IPS-11a (cell line): ENCODE measurements around the gene SEMA5A.

Experiments
- H3K4me3 ChIP-seq: one replicate; pipeline ENCODE4 v1.5.1; 2013; ENCODE audit warnings: low read depth, low read length, control low read depth

Gene SEMA5A

GRCh38 chr5:9551567-9552537 is 6.0 kb upstream of the SEMA5A start:
- H3K4me3 ChIP-seq = no peak overlapping the region

GRCh38 chr5:9549941-9550340 is 4.1 kb upstream of the SEMA5A start:
- no peak overlapping the region for H3K4me3 ChIP-seq

DNA sequence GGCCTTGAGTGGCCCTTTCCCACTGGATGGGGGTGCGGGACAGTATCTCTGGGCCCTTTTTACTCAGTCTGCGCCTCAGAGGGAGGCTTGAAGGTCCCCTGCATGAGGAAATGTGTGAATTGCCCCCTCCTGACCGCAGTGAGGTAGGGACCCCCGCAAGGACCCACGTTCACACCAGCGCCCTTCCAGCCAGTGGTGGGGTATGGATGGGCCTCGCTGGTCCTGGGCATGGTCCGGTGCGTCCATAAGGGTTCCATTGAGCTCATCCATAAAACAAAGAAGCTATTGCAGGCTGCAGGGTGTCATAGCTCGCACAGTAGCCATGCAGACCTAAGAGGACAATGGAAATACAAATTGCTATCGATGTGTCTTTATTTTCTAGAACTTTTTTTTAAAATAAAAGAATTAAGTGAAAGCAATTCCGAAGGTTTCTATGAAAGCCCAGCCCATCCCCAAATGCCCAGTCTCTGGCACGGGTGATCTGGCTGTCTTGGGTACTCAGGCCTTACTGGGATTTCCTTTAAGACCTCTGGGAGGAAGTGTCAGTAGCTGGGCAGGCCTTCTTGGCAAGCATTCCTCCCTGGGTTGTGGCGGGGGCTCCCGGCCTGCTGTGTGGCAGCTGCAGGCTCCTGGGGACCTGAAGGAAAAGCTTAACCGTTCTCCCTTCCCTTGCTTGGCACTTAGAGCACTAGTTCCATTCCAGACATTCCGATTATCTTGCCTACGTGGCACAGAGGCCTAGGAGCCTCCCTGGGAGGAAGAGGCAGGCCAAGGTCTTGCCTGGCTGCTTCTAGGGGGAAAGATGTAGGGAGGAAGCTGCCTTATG is 1.5 kb upstream of the SEMA5A start:
- peak overlapping the region; percentile 4 for H3K4me3 ChIP-seq

GRCh38 chr5:9545136-9545991 is 511 bp downstream of the SEMA5A start:
- H3K4me3 ChIP-seq = peak overlapping the region; percentile 66

DNA sequence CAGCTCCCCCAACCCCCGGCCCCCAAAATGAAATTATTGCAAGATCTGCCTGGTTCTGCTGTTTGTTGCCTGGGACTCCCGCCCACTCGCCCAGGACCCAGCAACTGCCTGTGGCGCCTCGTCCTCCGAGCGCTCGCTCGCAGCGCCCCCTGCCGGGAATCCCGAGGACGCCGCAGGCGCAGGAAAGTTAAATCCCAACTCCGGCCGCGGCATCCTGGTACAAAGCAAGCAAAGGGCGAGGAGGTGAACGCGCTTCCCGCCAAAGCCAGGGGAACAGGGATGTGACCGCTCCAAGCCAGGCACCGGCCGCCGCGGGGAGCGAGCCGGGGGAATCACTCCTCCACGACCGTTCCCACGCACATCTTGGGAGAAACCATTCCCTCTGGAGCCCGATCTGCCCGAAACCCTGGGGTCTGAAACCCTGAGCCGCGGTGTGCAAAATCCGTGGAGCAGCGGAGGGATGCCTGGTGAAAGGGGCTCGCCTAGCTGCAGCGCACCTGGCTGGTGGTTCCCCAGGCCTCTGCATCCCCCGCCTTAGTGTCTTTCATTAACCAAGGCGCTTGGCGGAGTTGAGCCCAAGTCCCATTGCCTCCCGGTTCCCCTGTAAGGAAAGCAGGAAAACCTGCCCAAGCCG is 1.3 kb downstream of the SEMA5A start:
- peak overlapping the region; percentile 66 for H3K4me3 ChIP-seq

GRCh38 chr5:9544056-9544455 is 1.8 kb downstream of the SEMA5A start:
- H3K4me3 ChIP-seq = peak overlapping the region; percentile 66

DNA sequence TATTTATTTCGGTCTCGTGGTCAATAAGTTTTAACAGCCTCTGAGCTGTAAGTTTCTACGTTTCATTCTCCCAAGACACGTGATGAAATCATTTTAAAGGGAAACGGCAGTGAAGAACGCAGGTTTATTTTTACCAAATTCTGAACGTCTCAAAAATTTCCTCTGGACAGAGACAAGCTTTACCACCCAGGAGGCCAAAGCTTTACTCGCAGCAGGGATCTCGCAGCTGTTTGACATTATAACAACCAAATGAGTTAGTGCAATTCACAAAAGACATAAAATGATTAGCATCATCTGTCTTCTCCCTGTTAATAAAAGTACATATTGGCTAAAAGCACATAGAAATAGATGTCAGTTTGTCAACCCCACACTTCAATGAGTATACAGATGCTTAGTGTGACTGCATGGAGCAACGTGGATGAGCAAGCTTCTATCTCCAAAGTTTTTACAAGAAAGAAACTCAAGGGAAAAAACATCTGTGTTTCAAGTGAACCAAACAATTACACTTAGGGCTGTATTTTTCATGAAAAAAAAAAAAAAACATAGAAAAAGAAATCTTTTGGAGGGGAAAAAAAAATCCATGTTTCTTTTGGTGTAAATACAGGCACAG is 2.5 kb downstream of the SEMA5A start:
- H3K4me3 ChIP-seq = no peak overlapping the region

GRCh38 chr5:9540791-9541190 is 5.1 kb downstream of the SEMA5A start:
- H3K4me3 ChIP-seq = no peak overlapping the region

DNA sequence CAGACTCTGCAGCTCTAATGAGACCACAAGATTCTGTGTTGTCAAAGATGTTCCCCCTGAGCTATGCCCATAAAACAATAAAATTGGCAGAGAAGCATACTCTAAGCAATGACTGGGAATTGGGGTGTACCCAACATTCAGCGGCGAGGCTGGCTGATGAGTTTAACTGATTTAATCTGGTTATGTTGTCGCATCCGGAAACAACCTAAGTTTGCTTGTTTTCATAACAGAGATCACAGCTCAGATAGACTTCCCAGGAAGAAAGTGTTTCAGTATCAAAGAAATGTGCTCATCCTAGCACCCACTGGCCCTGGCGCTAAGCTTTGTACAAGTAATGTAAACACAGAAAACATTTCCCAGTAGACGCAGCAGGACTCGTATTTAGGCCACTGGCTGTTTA is 7.4 kb downstream of the SEMA5A start:
- H3K4me3 ChIP-seq = no peak overlapping the region

- H3K4me3 ChIP-seq = no peak overlapping the region
Measured at GRCh38 chr5:9537223-9538141, 8.4 kb downstream of the SEMA5A start.

DNA sequence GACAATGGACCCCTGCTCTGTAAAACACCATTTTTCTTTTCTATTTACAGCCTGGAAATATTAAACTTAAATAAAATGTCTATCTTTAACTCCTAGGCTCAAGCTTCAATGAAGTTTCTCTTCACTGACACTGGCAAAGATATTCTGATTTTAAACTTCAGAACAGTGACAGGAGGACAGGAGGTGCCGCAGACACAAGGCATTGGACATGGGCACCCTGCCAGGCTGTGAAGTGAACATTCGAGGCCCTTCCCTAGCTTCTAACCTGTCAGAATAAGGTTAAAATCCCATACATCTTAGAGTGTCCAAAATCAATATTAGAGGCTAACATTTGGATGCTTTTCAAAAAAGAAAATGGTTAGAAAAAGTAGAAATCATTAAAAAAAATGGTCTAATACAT is 9.2 kb downstream of the SEMA5A start:
- H3K4me3 ChIP-seq = no peak overlapping the region

DNA sequence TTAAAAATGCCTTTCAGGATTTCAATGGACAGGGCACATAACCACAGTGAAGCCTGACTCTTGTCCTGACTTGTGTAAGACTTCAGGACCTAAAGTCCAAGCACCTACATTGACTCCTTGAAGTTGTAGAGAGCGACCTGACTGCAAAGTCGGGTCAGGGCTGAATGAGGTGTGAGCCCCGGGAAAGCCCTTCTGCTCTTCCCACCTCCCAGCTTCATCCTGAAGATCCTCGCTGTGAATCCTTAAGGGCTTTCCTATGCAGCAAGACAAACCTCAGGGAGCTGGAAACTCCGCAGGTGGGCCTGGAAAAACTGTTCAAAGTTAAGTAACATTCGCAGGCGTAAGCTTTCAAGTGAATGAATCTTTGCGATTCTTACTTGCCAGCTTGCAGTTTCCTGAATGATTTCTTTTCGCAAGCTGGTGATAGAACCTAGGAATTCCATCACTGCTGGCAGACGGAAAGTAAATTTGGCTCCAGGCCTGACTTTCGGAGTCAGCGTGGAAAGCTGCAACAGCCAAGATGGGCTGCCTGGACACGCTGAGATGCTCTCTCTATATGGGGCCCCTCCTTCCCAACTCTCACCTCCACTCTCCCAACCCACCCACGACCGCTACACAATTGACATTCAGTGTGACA is 10.9 kb downstream of the SEMA5A start:
- H3K4me3 ChIP-seq = no peak overlapping the region

DNA sequence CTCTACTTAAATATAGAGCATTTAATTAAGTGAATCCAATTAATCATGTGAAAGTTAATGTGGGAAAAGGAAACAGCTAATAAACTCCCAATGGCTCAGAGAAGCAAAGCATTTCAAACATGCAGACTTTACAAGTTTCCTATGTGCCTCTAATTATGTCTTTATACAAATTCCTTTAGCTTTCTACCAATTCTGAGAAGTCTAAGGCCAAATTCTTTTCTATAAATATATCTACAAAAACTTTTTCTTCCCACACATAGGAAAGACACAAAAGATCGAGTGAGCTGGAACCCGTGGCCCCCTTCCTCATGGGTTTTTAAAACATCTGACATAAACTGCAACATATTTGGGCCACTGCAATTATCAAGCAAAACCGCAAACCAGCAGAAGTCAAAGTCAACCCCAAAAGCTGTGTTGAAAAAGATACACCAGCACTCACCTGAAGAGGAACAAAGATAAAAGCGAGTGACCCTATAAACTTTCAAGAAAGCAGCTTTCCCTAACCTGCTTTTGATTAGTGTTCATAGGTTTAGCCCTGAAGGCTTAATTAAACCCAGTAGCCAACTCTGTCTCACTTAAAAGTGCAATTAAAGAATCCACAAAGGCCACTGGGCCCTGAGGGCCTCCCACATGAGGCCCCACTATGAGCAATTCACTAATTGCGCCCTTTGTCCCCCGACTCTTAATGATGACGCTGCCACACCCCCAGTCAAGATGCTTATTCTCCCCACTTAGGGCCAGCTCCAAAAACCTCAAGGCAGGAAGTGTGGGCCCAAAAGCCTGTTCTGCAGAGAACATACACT is 12.1 kb downstream of the SEMA5A start:
- H3K4me3 ChIP-seq = no peak overlapping the region

GRCh38 chr5:9533096-9533495 is 12.8 kb downstream of the SEMA5A start:
- H3K4me3 ChIP-seq = no peak overlapping the region

DNA sequence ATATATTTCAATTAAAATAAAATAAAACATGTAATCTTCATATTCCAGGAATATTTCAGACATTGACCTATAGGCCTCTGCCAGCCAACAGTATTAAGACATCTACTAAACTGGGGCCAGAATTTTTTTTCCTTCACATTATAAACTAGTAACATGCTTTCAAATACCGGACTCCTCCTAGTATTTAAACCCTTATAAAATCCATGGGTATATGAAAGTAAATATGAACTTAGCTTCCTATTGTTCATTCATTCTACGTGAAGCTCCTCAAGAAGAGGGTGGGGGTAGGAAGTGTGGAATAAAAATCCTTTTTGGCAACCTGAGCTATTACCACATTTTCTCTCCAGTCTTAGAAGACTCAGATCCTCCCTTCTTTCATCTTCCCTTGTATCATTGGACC is 16.4 kb downstream of the SEMA5A start:
- H3K4me3 ChIP-seq = no peak overlapping the region

DNA sequence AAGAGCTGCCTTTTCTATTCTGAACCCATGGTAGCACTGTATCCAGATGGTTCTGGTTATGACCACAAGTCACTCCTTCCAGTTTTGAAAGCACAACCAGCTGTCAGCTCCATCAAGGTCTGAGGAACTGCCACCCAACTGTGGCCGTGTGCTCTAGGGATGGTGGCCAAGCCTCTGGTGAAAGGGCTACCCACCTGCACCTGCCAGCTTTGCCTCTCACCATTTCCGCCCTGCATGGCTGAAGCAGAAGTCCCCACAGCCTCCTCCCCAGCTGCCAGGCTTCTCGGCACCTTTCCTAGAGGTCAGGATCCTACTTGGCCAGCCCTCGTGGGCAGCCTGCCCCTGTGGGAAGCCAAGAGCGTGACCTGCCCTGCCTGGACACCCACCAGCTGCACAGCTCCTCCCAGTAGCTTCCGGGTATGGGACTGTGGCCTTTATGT is 16.8 kb downstream of the SEMA5A start:
- no peak overlapping the region for H3K4me3 ChIP-seq

DNA sequence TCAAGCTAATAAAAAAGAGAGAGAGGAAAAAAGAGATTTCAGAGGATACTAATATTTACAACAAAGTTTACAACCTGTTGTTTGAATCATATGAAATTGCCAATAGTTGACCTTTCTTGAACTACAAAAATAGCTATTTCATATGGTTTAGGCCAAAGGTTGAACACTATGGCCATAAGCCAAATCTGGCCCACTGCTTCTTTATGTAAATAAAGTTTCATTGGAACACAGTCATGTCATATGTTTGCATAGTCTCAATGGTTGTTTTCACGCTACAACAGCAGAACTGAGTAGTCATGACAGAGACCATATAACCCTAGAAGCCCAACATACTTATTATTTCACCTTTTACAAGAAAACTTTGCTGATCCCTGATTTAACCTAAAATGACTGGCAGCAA is 20.9 kb downstream of the SEMA5A start:
- no peak overlapping the region for H3K4me3 ChIP-seq
